Natural killer cell (primary cell): ENCODE measurements around the gene CDC42EP1. TPM values are rescaled to one million over a fixed set of nuclear protein-coding genes. Genes with fewer than 3 reads are reported as not detected.

Experiments
- ATAC-seq, 3 donors: fragments of 150-1000 bp in 2 of 3; fragments of 200-7000 bp in 1 of 3; cut with Tn5 transposase; 1 replicate in 1 of 3; 2 replicates in 2 of 3; pipeline ENCODE4 v1.10.0; 2021; ENCODE audit warnings: mild to moderate bottlenecking in 2 of 3, moderate library complexity in 2 of 3
- DNase-seq, 2 donors: peaks; one replicate each; pipeline versions ENCODE4 v3.0.0 to v3.0.0-alpha.2; 2013 to 2021; ENCODE audit warnings: mixed read lengths in 1 of 2
- H3K27ac ChIP-seq: one replicate; pipeline ENCODE4 v1.5.1; 2013; ENCODE audit warnings: mild to moderate bottlenecking, low read length
- H3K27me3 ChIP-seq: one replicate; pipeline ENCODE4 v1.6.1; 2013; ENCODE audit warnings: low read length; ENCODE audit not compliant: control insufficient read depth, insufficient read depth
- H3K36me3 ChIP-seq: one replicate; pipeline ENCODE4 v1.6.1; 2013; ENCODE audit warnings: low read length; ENCODE audit not compliant: control insufficient read depth, insufficient read depth
- H3K4me1 ChIP-seq: one replicate; pipeline ENCODE4 v1.6.1; 2013; ENCODE audit warnings: low read length; ENCODE audit not compliant: control insufficient read depth, insufficient read depth
- H3K4me3 ChIP-seq: one replicate; pipeline ENCODE4 v1.5.1; 2013; ENCODE audit warnings: low read length
- H3K9me3 ChIP-seq: one replicate; pipeline ENCODE4 v1.6.1; 2013; ENCODE audit warnings: low read length; ENCODE audit not compliant: control insufficient read depth, insufficient read depth
- H3K27ac Mint-ChIP-seq, 2 donors: one replicate each; pipeline ENCODE4 v1.8.0; 2022; ENCODE audit warnings: mild to moderate bottlenecking in 2 of 2, mixed read lengths in 2 of 2, moderate library complexity in 1 of 2
- H3K27me3 Mint-ChIP-seq, 2 donors: one replicate each; pipeline ENCODE4 v1.8.0; 2022; ENCODE audit warnings: low read depth in 2 of 2, mixed read lengths in 2 of 2
- H3K36me3 Mint-ChIP-seq: one replicate; pipeline ENCODE4 v1.8.0; 2022; ENCODE audit warnings: mixed read lengths
- H3K4me1 Mint-ChIP-seq, 2 donors: one replicate each; pipeline ENCODE4 v1.8.0; 2022; ENCODE audit warnings: mixed read lengths in 2 of 2
- H3K4me3 Mint-ChIP-seq: one replicate; pipeline ENCODE4 v1.8.0; 2022; ENCODE audit warnings: mild to moderate bottlenecking, moderate library complexity, mixed read lengths
- H3K9me3 Mint-ChIP-seq, 2 donors: one replicate each; pipeline ENCODE4 v1.8.0; 2022; ENCODE audit warnings: mixed read lengths in 2 of 2
- CTCF ChIP-seq: fragments of 200-600 bp; IDR thresholded peaks from one replicate; pipeline ENCODE4 v1.8.0; 2022; ENCODE audit warnings: antibody characterized with exemption
- WGBS: methylation state at CpG from one replicate; pipeline ENCODE4 v1.1.7; 2013; ENCODE audit warnings: missing lambda C conversion rate; ENCODE audit not compliant: insufficient coverage; 5-methylcytosine and 5-hydroxymethylcytosine counted together
- intact Hi-C: fragments of 100-400 bp; cut with micrococcal nuclease; formaldehyde crosslinking; loops from one replicate; pipeline ENCODE4 v1.14.2; 2022
- total RNA-seq, 4 donors: library from RNA; stranded (reverse); fragments of 120-200 nt in 1 of 4; gene quantifications; one replicate each; pipeline versions ENCODE4 v1.2.3 to v1.2.4, GENCODE V29; 2013 to 2022

CDC42EP1 gene
- total RNA-seq, 3 donors from 2014 or later (not counting 1 experiment from before 2014, with no cell fraction given) = 0.27 to 0.78 TPM; not detected in 1

GRCh38 chr22:37578002-37578401 is 17.7 kb downstream of the CDC42EP1 start:
- Mint-ChIP-seq H3K9me3 (no peaks in the 10 kb centered on the region), H3K4me1 (peaks cover 10 to 17% of the 10 kb centered on the region in 2 donors), H3K27me3 (peaks cover 4 to 15% of the 10 kb centered on the region in 2 donors), H3K4me3 (no peak overlapping the region), H3K36me3 (no peaks in the 10 kb centered on the region), H3K27ac (no peak overlapping the region)
- peak in 1 of 3 donors; percentile 12 for ATAC-seq
- no peak for TF ChIP-seq CTCF
- WGBS = 68% methylated on average over 5 of the region's 5 CpGs
- no peak overlapping the region for H3K4me3 ChIP-seq
- no peak overlapping the region for H3K27ac ChIP-seq
- H3K9me3 ChIP-seq = no peaks in the 10 kb centered on the region
- H3K36me3 ChIP-seq = no peaks in the 10 kb centered on the region
- intact Hi-C loops = no loop called here
- no peaks in the 10 kb centered on the region for H3K27me3 ChIP-seq
- DNase-seq = no peak
- peaks cover 16% of the 10 kb centered on the region for H3K4me1 ChIP-seq

- Histone ChIP-seq H3K27ac (no peak overlapping the region), H3K4me3 (no peak overlapping the region), H3K27me3 (no peaks in the 10 kb centered on the region), H3K9me3 (no peaks in the 10 kb centered on the region), H3K4me1 (peaks cover 16% of the 10 kb centered on the region), H3K36me3 (no peaks in the 10 kb centered on the region)
- no peak for DNase-seq
- WGBS = 25% methylated on average over 8 of the region's 9 CpGs
- Mint-ChIP-seq H3K27ac (no peak overlapping the region), H3K4me3 (no peak overlapping the region), H3K9me3 (no peaks in the 10 kb centered on the region), H3K4me1 (peaks cover 10 to 17% of the 10 kb centered on the region in 2 donors), H3K36me3 (no peaks in the 10 kb centered on the region), H3K27me3 (peaks cover 8 to 15% of the 10 kb centered on the region in 2 donors)
- no peak for TF ChIP-seq CTCF
- ATAC-seq = no peak
- intact Hi-C loops = no loop called here
Observed at GRCh38 chr22:37581504-37581903, 21.2 kb downstream of the CDC42EP1 start.

GRCh38 chr22:37582526-37582925 is 22.2 kb downstream of the CDC42EP1 start:
- TF ChIP-seq CTCF = no peak
- H3K9me3 ChIP-seq = no peaks in the 10 kb centered on the region
- intact Hi-C loops = no loop called here
- no peaks in the 10 kb centered on the region for H3K27me3 ChIP-seq
- H3K27me3 Mint-ChIP-seq = peaks cover 8 to 15% of the 10 kb centered on the region in 2 donors
- no peak overlapping the region for H3K27ac ChIP-seq
- no peaks in the 10 kb centered on the region for H3K36me3 ChIP-seq
- H3K4me3 ChIP-seq = no peak overlapping the region
- H3K4me1 Mint-ChIP-seq = peaks cover 10 to 13% of the 10 kb centered on the region in 2 donors
- DNase-seq (no peak), ATAC-seq (no peak)
- H3K36me3 Mint-ChIP-seq = no peaks in the 10 kb centered on the region
- H3K9me3 Mint-ChIP-seq = no peaks in the 10 kb centered on the region
- 93% methylated on average over 4 of the region's 4 CpGs for WGBS
- H3K4me1 ChIP-seq = peaks cover 16% of the 10 kb centered on the region
- no peak overlapping the region for H3K27ac Mint-ChIP-seq
- H3K4me3 Mint-ChIP-seq = no peak overlapping the region

- no peak for TF ChIP-seq CTCF
- H3K36me3 Mint-ChIP-seq = no peaks in the 10 kb centered on the region
Observed at GRCh38 chr22:37588546-37589215, 28.4 kb downstream of the CDC42EP1 start.

More at GRCh38 chr22:37588546-37589215, 28.4 kb downstream of the CDC42EP1 start:
- 87% methylated on average over 10 of the region's 11 CpGs for WGBS
- no peak overlapping the region for H3K4me3 ChIP-seq
- no peaks in the 10 kb centered on the region for H3K9me3 ChIP-seq
- H3K27me3 Mint-ChIP-seq = peaks cover 0 to 7% of the 10 kb centered on the region in 2 donors
- ATAC-seq (no peak), DNase-seq (no peak)
- H3K36me3 ChIP-seq = no peaks in the 10 kb centered on the region
- H3K4me1 ChIP-seq = peaks cover 11% of the 10 kb centered on the region
- H3K9me3 Mint-ChIP-seq = no peaks in the 10 kb centered on the region
- H3K27ac ChIP-seq = no peak overlapping the region
- H3K27me3 ChIP-seq = no peaks in the 10 kb centered on the region
- H3K4me1 Mint-ChIP-seq = peaks cover 11 to 12% of the 10 kb centered on the region in 2 donors
- intact Hi-C loops = no loop called here
- no peak overlapping the region for H3K27ac Mint-ChIP-seq
- no peak overlapping the region for H3K4me3 Mint-ChIP-seq
